Activated CD8-positive, alpha-beta memory T cell treated with anti-CD3 and anti-CD28 coated beads for 4 hours (primary cell): ENCODE measurements around the gene HOTAIR.

Experiments
- DNase-seq, 2 donors: peaks; one replicate each; pipeline ENCODE4 v3.0.0-alpha.2; 2020; ENCODE audit warnings: low read depth in 2 of 2

Gene HOTAIR

GRCh38 chr12:53961025-53961761 is 13.6 kb downstream of the HOTAIR start:
- no peak for DNase-seq

GRCh38 chr12:53960187-53961024 is 14.3 kb downstream of the HOTAIR start:
- no peak for DNase-seq

GRCh38 chr12:53959314-53959713 is 15.4 kb downstream of the HOTAIR start:
- no peak for DNase-seq

- no peak for DNase-seq
Measured at GRCh38 chr12:53958128-53958527, 16.6 kb downstream of the HOTAIR start.

DNA sequence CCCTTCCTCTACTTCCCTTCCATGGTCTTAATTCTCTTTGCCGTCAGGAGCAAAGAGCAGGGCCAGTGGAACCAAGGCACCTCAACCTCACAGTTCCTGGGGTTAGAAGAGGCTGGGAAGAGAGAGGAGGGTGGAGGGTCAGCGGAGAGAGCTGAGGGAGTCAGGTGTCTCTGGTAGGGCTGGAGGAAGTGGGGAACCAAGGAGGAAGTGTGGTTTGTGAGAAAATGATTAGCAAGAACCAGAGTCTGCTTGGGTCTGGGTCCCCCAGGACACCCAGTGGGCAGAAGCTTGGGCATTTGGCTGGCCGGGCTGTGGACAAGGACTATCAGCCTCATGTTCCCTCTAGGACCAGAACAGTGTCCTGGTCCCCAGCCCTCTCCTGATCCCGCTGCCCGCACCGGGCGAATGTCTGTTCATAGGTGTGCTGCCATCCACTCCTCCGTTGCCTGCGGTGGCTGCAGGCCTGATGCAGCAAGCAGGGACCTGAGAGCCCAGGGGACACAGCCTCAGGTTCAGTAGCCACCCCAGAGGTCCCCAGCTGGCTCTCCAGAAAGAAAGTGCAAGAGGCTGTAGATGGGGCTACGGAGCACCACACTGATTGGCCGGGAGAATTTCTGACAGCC is 17.7 kb downstream of the HOTAIR start:
- DNase-seq: no peak

DNA sequence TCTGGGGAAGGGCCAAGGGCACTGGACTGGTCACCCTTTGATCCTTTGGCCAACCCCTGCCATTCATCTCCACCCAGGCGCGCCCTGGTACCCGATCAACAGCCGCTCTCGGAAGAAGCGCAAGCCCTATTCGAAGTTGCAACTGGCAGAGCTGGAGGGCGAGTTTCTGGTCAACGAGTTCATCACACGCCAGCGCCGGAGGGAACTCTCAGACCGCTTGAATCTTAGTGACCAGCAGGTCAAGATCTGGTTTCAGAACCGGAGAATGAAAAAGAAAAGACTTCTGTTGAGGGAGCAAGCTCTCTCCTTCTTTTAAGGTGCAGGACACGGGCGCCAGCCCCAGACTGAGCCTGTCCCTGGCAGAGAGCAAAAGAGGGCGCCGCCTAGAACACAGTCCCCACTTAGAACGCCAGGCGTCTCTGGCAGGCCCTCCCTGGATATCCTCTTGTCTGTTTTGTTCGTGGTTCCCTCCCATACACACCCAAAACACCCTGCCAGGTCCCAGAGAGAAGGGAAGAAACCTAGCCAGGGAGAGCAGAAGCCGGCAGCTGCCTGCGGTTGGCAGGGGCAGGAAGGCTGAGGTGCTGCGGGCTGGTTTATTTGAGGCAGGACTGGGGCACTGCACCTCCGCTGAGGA is 18.4 kb downstream of the HOTAIR start:
- no peak for DNase-seq

- no peak for DNase-seq
Measured at GRCh38 chr12:53955776-53956250, 18.9 kb downstream of the HOTAIR start.

- no peak for DNase-seq
Measured at GRCh38 chr12:53955036-53955775, 19.5 kb downstream of the HOTAIR start.

DNA sequence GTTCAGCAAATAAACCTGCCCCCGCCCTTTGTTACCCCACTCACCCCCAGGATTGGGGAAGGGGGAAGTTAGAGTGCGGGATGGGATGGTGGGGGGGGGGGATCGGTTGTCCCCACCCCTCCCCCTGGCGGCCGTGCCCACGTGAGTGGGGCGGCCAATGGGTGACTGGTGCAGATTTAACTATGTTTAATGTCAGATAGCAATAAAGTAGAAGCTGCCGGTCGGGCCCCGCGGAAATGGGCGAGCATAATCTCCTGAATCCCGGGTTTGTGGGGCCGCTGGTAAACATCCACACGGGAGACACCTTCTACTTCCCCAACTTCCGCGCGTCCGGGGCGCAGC is 20.1 kb downstream of the HOTAIR start, which contains the start of gene HOXC12:
Gene HOXC12 (plus strand): TSS at position 210 of the 342 bp plus-strand sequence. CDS start 27 bp downstream, at position 237.
- no peak for DNase-seq

DNA sequence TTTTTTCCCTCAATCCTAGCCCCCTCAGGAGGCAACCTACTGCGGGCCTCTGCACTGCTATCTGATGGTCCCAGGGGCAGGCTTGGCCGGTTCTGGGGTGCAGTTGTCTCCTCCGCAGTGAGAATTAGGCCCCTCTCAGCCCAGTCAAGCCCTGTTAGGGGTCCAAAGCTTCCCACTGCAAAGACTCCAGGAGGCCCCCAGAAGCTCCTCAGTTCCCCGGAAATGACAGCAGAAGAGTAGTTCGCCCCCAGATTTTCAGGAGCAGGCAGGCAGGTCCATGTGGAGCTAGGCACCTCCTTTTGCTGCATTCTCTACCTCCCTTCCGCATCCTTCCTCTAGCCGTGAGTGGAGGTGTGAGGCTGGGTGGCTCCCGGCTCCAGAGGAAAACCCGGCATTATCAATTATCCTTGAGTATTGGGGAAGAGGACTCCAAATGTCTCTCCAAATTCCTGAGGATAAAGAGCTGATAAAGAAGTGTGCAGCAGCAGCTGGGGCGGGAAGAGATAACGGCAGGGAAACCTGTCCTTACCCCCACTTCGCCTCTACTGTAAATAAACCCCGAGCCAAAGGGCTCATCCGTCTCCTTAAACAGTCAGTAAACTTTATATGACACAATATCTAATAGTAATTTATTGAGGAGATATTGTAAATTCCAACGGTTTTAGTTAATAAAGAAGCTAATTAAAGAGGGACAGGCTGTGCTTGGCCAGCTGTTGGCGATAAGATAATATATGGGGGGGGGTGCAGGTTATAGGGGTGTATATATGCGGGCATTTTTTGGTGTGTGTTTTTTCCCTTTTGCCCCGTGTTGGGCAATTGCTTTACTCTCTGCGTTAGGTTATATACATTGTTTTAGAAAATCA is 20.7 kb downstream of the HOTAIR start:
- no peak for DNase-seq

GRCh38 chr12:53952871-53953734 is 21.7 kb downstream of the HOTAIR start:
- no peak for DNase-seq

DNA sequence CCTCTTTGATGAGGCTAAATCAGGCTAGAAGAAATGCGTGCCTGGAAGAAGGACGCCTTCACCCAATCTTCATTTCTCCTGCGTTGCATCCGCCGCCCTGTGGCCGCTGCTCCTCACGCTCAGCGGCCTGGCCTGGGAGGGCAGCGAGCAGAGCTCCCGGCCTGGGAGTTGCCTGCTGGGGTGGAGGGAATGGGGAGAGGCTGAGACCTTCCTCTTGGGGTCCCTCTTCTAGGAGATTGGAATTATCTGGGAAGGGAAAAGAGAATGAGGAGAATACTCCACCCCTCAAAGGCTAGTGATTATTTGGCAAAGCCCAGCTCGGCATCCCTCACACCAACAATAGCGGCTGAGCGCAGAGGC is 22.4 kb downstream of the HOTAIR start:
- DNase-seq: no peak

DNA sequence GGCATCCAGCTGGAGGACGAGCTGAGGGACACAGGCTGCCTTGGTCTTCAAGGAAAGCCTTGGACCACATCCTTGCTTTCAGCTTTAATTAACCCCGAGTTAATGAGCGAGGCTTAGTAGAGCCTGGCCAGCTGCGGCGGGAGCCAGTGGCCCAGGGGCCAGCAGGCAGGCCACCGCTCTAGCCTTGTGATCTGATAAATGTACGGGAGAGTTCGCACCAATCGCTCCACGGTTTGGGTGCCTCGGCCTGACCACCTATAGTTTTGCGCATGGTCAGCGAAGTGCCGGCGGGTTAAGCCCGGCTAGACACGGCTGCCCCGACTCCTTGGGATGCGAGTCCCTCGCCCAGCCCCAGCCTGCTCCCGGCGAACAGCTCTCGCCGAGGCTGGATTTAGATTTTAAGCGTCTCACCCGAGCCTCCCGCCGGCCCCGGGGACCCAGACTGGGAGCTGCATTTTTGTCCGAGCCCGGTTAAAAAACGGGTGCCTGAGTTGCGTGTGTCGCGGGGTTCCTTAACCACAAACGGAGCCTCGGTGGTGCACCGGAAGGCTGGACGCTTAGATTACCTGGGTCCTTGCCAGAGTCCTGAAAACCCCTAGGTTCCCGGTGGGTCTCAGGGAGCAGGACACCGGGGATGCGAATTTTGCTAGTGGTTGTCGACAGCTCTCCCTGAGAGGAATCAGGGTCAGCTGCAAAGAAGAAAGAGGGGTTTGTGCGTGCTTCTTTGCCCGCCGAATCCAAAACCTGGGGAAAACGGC is 23.0 kb downstream of the HOTAIR start:
- no peak for DNase-seq

DNA sequence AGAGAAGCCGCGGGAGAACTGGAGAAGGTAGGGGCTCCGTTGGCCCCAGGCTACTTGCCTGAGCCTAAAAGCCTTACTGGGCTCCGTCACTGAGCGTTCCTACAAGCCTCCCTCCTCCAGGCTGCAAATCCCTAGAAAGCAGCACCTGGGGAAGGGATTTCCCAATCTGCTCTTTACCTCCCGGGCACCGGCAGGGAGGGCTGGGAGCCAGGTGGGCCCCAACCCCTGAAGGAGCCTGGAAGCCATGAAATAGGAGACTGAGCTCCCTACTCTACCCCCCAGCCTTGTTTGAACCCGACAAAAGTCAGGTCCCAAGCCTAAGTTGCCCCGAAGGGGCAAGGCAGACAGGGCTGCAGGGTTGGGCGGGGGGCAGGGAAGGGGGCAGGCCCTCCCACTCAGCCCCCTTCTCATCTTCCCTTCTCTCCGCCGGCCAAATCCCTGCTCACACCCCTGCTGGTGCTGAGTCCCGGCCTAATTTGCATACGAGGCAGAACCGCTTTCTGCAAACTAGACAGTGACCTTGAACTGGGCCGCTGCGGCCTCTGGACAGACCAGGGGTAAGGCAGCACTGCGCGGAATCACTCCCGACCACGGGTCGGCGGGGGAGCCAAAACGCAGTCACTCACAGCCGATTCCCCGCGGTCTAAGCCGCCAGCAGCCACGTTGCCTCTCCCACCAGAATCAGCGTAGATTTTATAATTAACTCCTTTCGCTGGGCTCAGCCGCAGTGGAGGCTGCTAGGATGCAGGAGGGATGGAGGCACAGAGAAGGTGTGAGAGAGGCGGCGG is 23.8 kb downstream of the HOTAIR start:
- DNase-seq: no peak

DNA sequence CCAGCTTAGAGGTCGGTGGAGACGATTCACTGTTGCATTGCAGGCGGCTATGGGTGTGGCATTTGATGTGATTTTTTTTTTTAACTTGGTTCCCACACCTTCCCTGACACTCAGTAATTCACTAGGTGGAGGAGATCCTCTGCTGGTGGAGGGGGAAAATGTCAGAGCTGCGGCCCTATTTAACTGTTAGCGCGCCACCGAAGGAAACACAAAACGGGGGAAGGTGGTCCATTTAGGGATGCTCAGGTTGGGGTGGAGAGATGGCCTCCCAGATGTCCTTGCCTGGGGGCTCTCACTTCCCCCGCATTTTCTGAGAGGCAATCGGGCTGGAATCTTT is 24.3 kb downstream of the HOTAIR start:
- DNase-seq: no peak

DNA sequence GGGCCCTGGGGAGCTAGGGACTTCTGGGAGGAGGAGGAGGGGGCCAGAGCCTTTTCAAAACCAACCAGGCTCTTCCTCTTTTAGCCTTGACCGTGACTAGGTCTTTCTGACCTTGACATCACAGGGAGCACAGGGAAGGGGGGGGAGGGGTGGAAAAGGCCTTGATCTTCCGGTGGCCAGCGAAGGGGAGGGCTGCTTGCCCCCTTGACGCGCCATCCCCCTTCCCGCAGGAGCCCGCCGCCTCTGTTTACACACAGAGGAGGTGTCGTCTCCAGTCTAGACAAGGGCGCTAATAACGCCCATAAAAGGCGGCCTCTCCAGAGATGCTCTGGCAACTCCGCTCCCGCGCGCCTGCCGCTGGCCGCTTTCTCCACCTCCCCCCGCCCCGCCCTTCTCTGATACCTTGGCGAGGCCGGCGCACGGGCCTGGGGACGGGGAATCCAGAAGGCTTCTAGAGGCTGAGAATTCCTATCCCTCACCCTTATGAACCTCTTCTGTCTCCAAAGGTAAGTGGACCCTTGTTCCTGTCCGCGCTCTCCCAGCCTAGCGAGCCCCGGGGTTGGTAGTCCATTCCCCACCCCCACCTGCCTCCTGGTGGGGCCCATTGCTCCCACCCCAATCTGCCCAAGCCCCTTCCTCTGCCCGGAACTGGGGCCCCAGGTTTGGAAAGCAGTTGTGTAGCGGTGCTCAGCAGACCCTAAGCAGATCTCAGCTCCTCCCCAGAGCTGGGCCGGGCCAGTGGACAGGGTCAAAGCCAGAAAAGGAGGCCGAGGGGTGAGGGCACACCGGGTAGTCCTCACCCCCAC is 24.9 kb downstream of the HOTAIR start:
- no peak for DNase-seq
